Activated CD8-positive, alpha-beta T cell treated with anti-CD3 and anti-CD28 coated beads for 36 hours (primary cell): ENCODE results near the gene HOXD13. TPM values are rescaled to one million over a fixed set of nuclear protein-coding genes. Genes with fewer than 3 reads are reported as not detected.
A peak's percentile ranks its signal among the peaks of the same experiment; 100 is the strongest.

ENCODE experiments used
- ATAC-seq: fragments of 200-7000 bp; cut with Tn5 transposase; one replicate; pipeline ENCODE4 v1.10.0; 2021; ENCODE audit warnings: mild to moderate bottlenecking, moderate library complexity
- CTCF ChIA-PET: fragments of 350-600 bp; sonication (Branson Sonifier 250); formaldehyde crosslinking; loops from one replicate; lab custom pipeline; 2021; ENCODE audit warnings: antibody characterized with exemption; lab: Charles Lee
- POLR2A ChIA-PET: fragments of 350-600 bp; sonication (Branson Sonifier 250); formaldehyde crosslinking; loops from one replicate; lab custom pipeline; 2021; ENCODE audit warnings: antibody characterized with exemption; lab: Charles Lee
- DNase-seq: peaks from one replicate; pipeline ENCODE4 v3.0.0-alpha.2; 2020
- H3K27ac Mint-ChIP-seq: one replicate; pipeline ENCODE4 v1.8.0; 2021; ENCODE audit warnings: mild to moderate bottlenecking, mixed read lengths
- H3K27me3 Mint-ChIP-seq: one replicate; pipeline ENCODE4 v1.8.0; 2021; ENCODE audit warnings: mixed read lengths
- H3K36me3 Mint-ChIP-seq: one replicate; pipeline ENCODE4 v1.8.0; 2021; ENCODE audit warnings: low read depth, mixed read lengths
- H3K4me1 Mint-ChIP-seq: one replicate; pipeline ENCODE4 v1.8.0; 2021; ENCODE audit warnings: low read depth, mixed read lengths
- H3K4me3 Mint-ChIP-seq: one replicate; pipeline ENCODE4 v1.8.0; 2021; ENCODE audit warnings: mild to moderate bottlenecking, moderate library complexity, mixed read lengths
- H3K9me3 Mint-ChIP-seq: one replicate; pipeline ENCODE4 v1.8.0; 2021; ENCODE audit warnings: mixed read lengths
- CTCF ChIP-seq: fragments of 200-600 bp; IDR thresholded peaks from one replicate; pipeline ENCODE4 v1.8.0; 2022; ENCODE audit warnings: antibody characterized with exemption, mild to moderate bottlenecking
- intact Hi-C: fragments of 100-400 bp; cut with micrococcal nuclease; formaldehyde crosslinking; loops from one replicate; pipeline ENCODE4 v1.10.0; 2022
- total RNA-seq, 2 experiments: library from RNA; stranded (reverse); gene quantifications; one replicate each; pipeline ENCODE4 v1.2.3, GENCODE V29; 2021

Gene HOXD13
- total RNA-seq, 2 experiments from 2014 or later, result not detected

- no peaks in the 10 kb centered on the region for H3K9me3 Mint-ChIP-seq
- DNase-seq (no peak), ATAC-seq (no peak)
- CTCF ChIA-PET, result interaction anchor here (0.6 to 9.8 kb wide), 17 partner anchors 8 to 1016 kb away, joined by 3 to 95 read pairs (median 4); no protein-coding TSS in a partner anchor
- no peaks in the 10 kb centered on the region for H3K36me3 Mint-ChIP-seq
- POLR2A ChIA-PET, result interaction anchor here (0.6 to 1.6 kb wide), 7 partner anchors 10 to 1908 kb away, joined by 3 to 4 read pairs (median 3); partner anchors contain the start of gene HOXD9
- H3K27ac Mint-ChIP-seq, result no peak overlapping the region
- peaks cover 32% of the 10 kb centered on the region for H3K4me1 Mint-ChIP-seq
- intact Hi-C loops, result loop anchor here (5.0 kb wide), 2 partner anchors 40 to 505 kb away; no protein-coding TSS in a partner anchor
- H3K27me3 Mint-ChIP-seq, result peaks cover 78% of the 10 kb centered on the region
- H3K4me3 Mint-ChIP-seq, result peak overlapping the region; percentile 64
- no peak for TF ChIP-seq CTCF
Measured at GRCh38 chr2:176132205-176133171, 40.0 kb downstream of the HOXD13 start.

- CTCF ChIA-PET, result interaction anchor here (0.9 to 9.8 kb wide), 7 partner anchors 20 to 1015 kb away, joined by 3 to 95 read pairs (median 3); no protein-coding TSS in a partner anchor
- ATAC-seq (no peak), DNase-seq (no peak)
- intact Hi-C loops, result loop anchor here (5.0 kb wide), 2 partner anchors 39 to 504 kb away; no protein-coding TSS in a partner anchor
- peaks cover 26% of the 10 kb centered on the region for H3K4me1 Mint-ChIP-seq
- POLR2A ChIA-PET, result interaction anchor here (0.7 kb wide), 1 partner anchor 386 kb away, joined by 3 read pairs; no protein-coding TSS in a partner anchor
- TF ChIP-seq CTCF, result no peak
- H3K27ac Mint-ChIP-seq, result no peak overlapping the region
- peaks cover 78% of the 10 kb centered on the region for H3K27me3 Mint-ChIP-seq
- H3K4me3 Mint-ChIP-seq, result no peak overlapping the region
- H3K9me3 Mint-ChIP-seq, result no peaks in the 10 kb centered on the region
- H3K36me3 Mint-ChIP-seq, result no peaks in the 10 kb centered on the region
Measured at GRCh38 chr2:176133389-176133788, 40.9 kb downstream of the HOXD13 start.

- ChIA-PET CTCF (interaction anchor here (1.4 to 9.8 kb wide), 2 partner anchors 321 to 519 kb away, joined by 4 to 95 read pairs; no protein-coding TSS in a partner anchor), POLR2A (no interaction called here)
- ATAC-seq (no peak), DNase-seq (no peak)
- H3K27me3 Mint-ChIP-seq, result peaks cover 79% of the 10 kb centered on the region
- no peak for TF ChIP-seq CTCF
- no peak overlapping the region for H3K4me3 Mint-ChIP-seq
- H3K36me3 Mint-ChIP-seq, result peaks cover 2% of the 10 kb centered on the region
- H3K9me3 Mint-ChIP-seq, result no peaks in the 10 kb centered on the region
- H3K27ac Mint-ChIP-seq, result no peak overlapping the region
- intact Hi-C loops, result loop anchor here (5.0 kb wide), 2 partner anchors 38 to 503 kb away; no protein-coding TSS in a partner anchor
- peaks cover 24% of the 10 kb centered on the region for H3K4me1 Mint-ChIP-seq
Measured at GRCh38 chr2:176134035-176134434, 41.5 kb downstream of the HOXD13 start.

GRCh38 chr2:176135035-176135440 is 42.5 kb downstream of the HOXD13 start:
- Mint-ChIP-seq H3K4me1 (peaks cover 30% of the 10 kb centered on the region), H3K36me3 (peaks cover 5% of the 10 kb centered on the region), H3K27ac (no peak overlapping the region), H3K9me3 (no peaks in the 10 kb centered on the region), H3K4me3 (no peak overlapping the region), H3K27me3 (peaks cover 83% of the 10 kb centered on the region)
- intact Hi-C loops, result no loop called here
- DNase-seq (no peak), ATAC-seq (no peak)
- ChIA-PET POLR2A (no interaction called here), CTCF (interaction anchor here (1.4 to 9.8 kb wide), 2 partner anchors 320 to 518 kb away, joined by 4 to 95 read pairs; no protein-coding TSS in a partner anchor)
- TF ChIP-seq CTCF, result no peak
